ENCODE results near the gene MDFIC. TPM values are rescaled to one million over a fixed set of nuclear protein-coding genes. Genes with fewer than 3 reads are reported as not detected.

Gene MDFIC
- total and polyA plus RNA-seq, 2 donors from 2014 or later = 9.8 to 32.9 TPM

GRCh38 chr7:114962441-114962840 lies 40.5 kb downstream of the MDFIC start:
- DNase-seq (no peak), FAIRE-seq (no peak)
- H3K9ac ChIP-seq (ENCODE audit: low read length in 3 of 3) = no peak overlapping the region

GRCh38 chr7:114966156-114966555 lies 44.3 kb downstream of the MDFIC start:
- intact Hi-C loops (cut with DNase I) = no loop called here
- H3K27ac ChIP-seq (ENCODE audit: low read depth in 2 of 2, low read length in 2 of 2) = no peak overlapping the region
- no peak overlapping the region for H3K9ac ChIP-seq (ENCODE audit: low read length in 3 of 3)
- H3K4me3 ChIP-seq (ENCODE audit: low read length in 3 of 3) = no peak overlapping the region
- H3K36me3 ChIP-seq (ENCODE audit: control insufficient read depth in 2 of 3, insufficient read depth in 3 of 3, low read length in 3 of 3) = no peaks in the 10 kb centered on the region
- FAIRE-seq = no peak
- no peak for TF ChIP-seq CTCF (IDR thresholded peaks at IDR 0.05; ENCODE audit: borderline replicate concordance, extremely low read depth, insufficient read depth)
- H3K9me3 ChIP-seq (ENCODE audit: control insufficient read depth in 2 of 3, insufficient read depth in 1 of 3, low read length in 3 of 3) = no peaks in the 10 kb centered on the region
- no peak for DNase-seq
- H3K27me3 ChIP-seq (ENCODE audit: control insufficient read depth, insufficient read depth, low read length) = no peaks in the 10 kb centered on the region
- no peaks in the 10 kb centered on the region for H3K4me1 ChIP-seq (ENCODE audit: control insufficient read depth in 2 of 3, insufficient read depth in 2 of 3, low read depth in 1 of 3, low read length in 3 of 3)

More at GRCh38 chr7:114962441-114962840, 40.5 kb downstream of the MDFIC start:
- intact Hi-C loops (cut with DNase I) = no loop called here
- Histone ChIP-seq H3K36me3 (ENCODE audit: control insufficient read depth in 2 of 3, insufficient read depth in 3 of 3, low read length in 3 of 3) (no peaks in the 10 kb centered on the region), H3K27me3 (ENCODE audit: control insufficient read depth, insufficient read depth, low read length) (no peaks in the 10 kb centered on the region), H3K27ac (ENCODE audit: low read depth in 2 of 2, low read length in 2 of 2) (no peak overlapping the region), H3K9me3 (ENCODE audit: control insufficient read depth in 2 of 3, insufficient read depth in 1 of 3, low read length in 3 of 3) (no peaks in the 10 kb centered on the region), H3K4me1 (ENCODE audit: control insufficient read depth in 2 of 3, insufficient read depth in 2 of 3, low read depth in 1 of 3, low read length in 3 of 3) (no peaks in the 10 kb centered on the region), H3K4me3 (ENCODE audit: low read length in 3 of 3) (no peak overlapping the region)
- no peak for TF ChIP-seq CTCF (IDR thresholded peaks at IDR 0.05; ENCODE audit: borderline replicate concordance, extremely low read depth, insufficient read depth)

GRCh38 chr7:114969096-114969495 lies 47.2 kb downstream of the MDFIC start:
- H3K27me3 ChIP-seq (ENCODE audit: control insufficient read depth, insufficient read depth, low read length) = no peaks in the 10 kb centered on the region
- no peaks in the 10 kb centered on the region for H3K9me3 ChIP-seq (ENCODE audit: control insufficient read depth in 2 of 3, insufficient read depth in 1 of 3, low read length in 3 of 3)
- H3K4me3 ChIP-seq (ENCODE audit: low read length in 3 of 3) = no peak overlapping the region
- FAIRE-seq = no peak
- no peak for TF ChIP-seq CTCF (IDR thresholded peaks at IDR 0.05; ENCODE audit: borderline replicate concordance, extremely low read depth, insufficient read depth)
- intact Hi-C loops (cut with DNase I) = no loop called here
- H3K36me3 ChIP-seq (ENCODE audit: control insufficient read depth in 2 of 3, insufficient read depth in 3 of 3, low read length in 3 of 3) = no peaks in the 10 kb centered on the region
- DNase-seq = no peak
- no peak overlapping the region for H3K27ac ChIP-seq (ENCODE audit: low read depth in 2 of 2, low read length in 2 of 2)
- H3K4me1 ChIP-seq (ENCODE audit: control insufficient read depth in 2 of 3, insufficient read depth in 2 of 3, low read depth in 1 of 3, low read length in 3 of 3) = no peaks in the 10 kb centered on the region
- no peak overlapping the region for H3K9ac ChIP-seq (ENCODE audit: low read length in 3 of 3)

GRCh38 chr7:114970308-114970707 lies 48.4 kb downstream of the MDFIC start:
- FAIRE-seq = no peak
- Histone ChIP-seq H3K9ac (ENCODE audit: low read length in 3 of 3) (no peak overlapping the region), H3K4me1 (ENCODE audit: control insufficient read depth in 2 of 3, insufficient read depth in 2 of 3, low read depth in 1 of 3, low read length in 3 of 3) (no peaks in the 10 kb centered on the region)

More at GRCh38 chr7:114970308-114970707, 48.4 kb downstream of the MDFIC start:
- no peak for DNase-seq
- Histone ChIP-seq H3K36me3 (ENCODE audit: control insufficient read depth in 2 of 3, insufficient read depth in 3 of 3, low read length in 3 of 3) (no peaks in the 10 kb centered on the region), H3K9me3 (ENCODE audit: control insufficient read depth in 2 of 3, insufficient read depth in 1 of 3, low read length in 3 of 3) (no peaks in the 10 kb centered on the region), H3K27ac (ENCODE audit: low read depth in 2 of 2, low read length in 2 of 2) (no peak overlapping the region), H3K27me3 (ENCODE audit: control insufficient read depth, insufficient read depth, low read length) (no peaks in the 10 kb centered on the region), H3K4me3 (ENCODE audit: low read length in 3 of 3) (no peak overlapping the region)
- TF ChIP-seq CTCF (IDR thresholded peaks at IDR 0.05; ENCODE audit: borderline replicate concordance, extremely low read depth, insufficient read depth) = no peak
- intact Hi-C loops (cut with DNase I) = no loop called here
